Astrocyte (in vitro differentiated cells and primary cell): Measurements from ENCODE around the gene GPLD1. TPM values are rescaled to one million over a fixed set of nuclear protein-coding genes. Genes with fewer than 3 reads are reported as not detected.

Experiments
- DNase-seq: peaks from one replicate; pipeline ENCODE4 v3.0.0-alpha.2; 2010; ENCODE audit warnings: low read depth
- FAIRE-seq: peaks from 2 replicates; lab custom pipeline; 2011; peaks lifted over from hg19 to GRCh38; lab: Jason Lieb, UNC
- H2AFZ ChIP-seq: 2 replicates; pipeline ENCODE4 v1.6.0; 2012; ENCODE audit warnings: low read depth, low read length, inconsistent platforms
- H3K27ac ChIP-seq: 2 replicates; pipeline ENCODE4 v1.5.1; 2011; ENCODE audit warnings: low read depth, low read length, inconsistent platforms
- H3K27me3 ChIP-seq: 2 replicates; pipeline ENCODE4 v1.6.0; 2011; ENCODE audit warnings: low read length, inconsistent platforms; ENCODE audit not compliant: insufficient read depth
- H3K36me3 ChIP-seq: 2 replicates; pipeline ENCODE4 v1.5.1; 2011; ENCODE audit warnings: low read length, inconsistent platforms; ENCODE audit not compliant: insufficient read depth
- H3K4me1 ChIP-seq: 2 replicates; pipeline ENCODE4 v1.5.1; 2011; ENCODE audit warnings: low read length, inconsistent platforms; ENCODE audit not compliant: insufficient read depth
- H3K4me2 ChIP-seq: 2 replicates; pipeline ENCODE4 v1.6.0; 2012; ENCODE audit warnings: low read length, inconsistent platforms
- H3K4me3 ChIP-seq: 2 replicates; pipeline ENCODE4 v1.5.1; 2011; ENCODE audit warnings: low read depth, mild to moderate bottlenecking, low read length, inconsistent platforms; ENCODE audit not compliant: insufficient read depth
- H3K79me2 ChIP-seq: 2 replicates; pipeline ENCODE4 v1.6.0; 2012; ENCODE audit warnings: mild to moderate bottlenecking, low read length, inconsistent platforms; ENCODE audit not compliant: insufficient read depth
- H3K9ac ChIP-seq: 2 replicates; pipeline ENCODE4 v1.6.0; 2012; ENCODE audit warnings: mild to moderate bottlenecking, low read length, inconsistent platforms
- H3K9me3 ChIP-seq: 2 replicates; pipeline ENCODE4 v1.5.1; 2012; ENCODE audit warnings: low read depth, mild to moderate bottlenecking, low read length, inconsistent platforms; ENCODE audit not compliant: insufficient read depth
- H4K20me1 ChIP-seq: 2 replicates; pipeline ENCODE4 v1.6.0; 2012; ENCODE audit warnings: low read length, inconsistent platforms; ENCODE audit not compliant: insufficient read depth
- H3K27ac Mint-ChIP-seq: one replicate; pipeline ENCODE4 v1.8.0; 2021; ENCODE audit warnings: mild to moderate bottlenecking, mixed read lengths; ENCODE audit not compliant: unreplicated experiment
- H3K27me3 Mint-ChIP-seq: one replicate; pipeline ENCODE4 v1.8.0; 2021; ENCODE audit warnings: low read depth, mixed read lengths; ENCODE audit not compliant: unreplicated experiment
- H3K36me3 Mint-ChIP-seq: one replicate; pipeline ENCODE4 v1.8.0; 2021; ENCODE audit warnings: low read depth, mixed read lengths; ENCODE audit not compliant: unreplicated experiment
- H3K4me1 Mint-ChIP-seq: one replicate; pipeline ENCODE4 v1.8.0; 2021; ENCODE audit warnings: low read depth, mixed read lengths; ENCODE audit not compliant: unreplicated experiment
- H3K4me3 Mint-ChIP-seq: one replicate; pipeline ENCODE4 v1.8.0; 2021; ENCODE audit warnings: mild to moderate bottlenecking, moderate library complexity, mixed read lengths; ENCODE audit not compliant: unreplicated experiment
- H3K9me3 Mint-ChIP-seq: one replicate; pipeline ENCODE4 v1.8.0; 2021; ENCODE audit warnings: mild to moderate bottlenecking, mixed read lengths; ENCODE audit not compliant: unreplicated experiment
- EZH2 ChIP-seq: IDR thresholded peaks from 2 replicates; pipeline ENCODE4 v1.6.1; 2012; ENCODE audit warnings: mild to moderate bottlenecking, low read length, inconsistent platforms; ENCODE audit not compliant: insufficient read depth
- total RNA-seq: library from RNA; stranded (reverse); gene quantifications from 2 replicates; pipeline ENCODE4 v1.2.1, GENCODE V29; 2021
- TF ChIP-seq, protein P1 (sequence below): IDR thresholded peaks from 2 replicates; pipeline ENCODE4 v1.5.1; 2011; ENCODE audit warnings: low read depth, mild to moderate bottlenecking, inconsistent platforms, low read length, moderate library complexity; ENCODE audit not compliant: insufficient read depth

The GPLD1 gene
- total RNA-seq, 1 donor from 2014 or later: 0.75 TPM

DNA sequence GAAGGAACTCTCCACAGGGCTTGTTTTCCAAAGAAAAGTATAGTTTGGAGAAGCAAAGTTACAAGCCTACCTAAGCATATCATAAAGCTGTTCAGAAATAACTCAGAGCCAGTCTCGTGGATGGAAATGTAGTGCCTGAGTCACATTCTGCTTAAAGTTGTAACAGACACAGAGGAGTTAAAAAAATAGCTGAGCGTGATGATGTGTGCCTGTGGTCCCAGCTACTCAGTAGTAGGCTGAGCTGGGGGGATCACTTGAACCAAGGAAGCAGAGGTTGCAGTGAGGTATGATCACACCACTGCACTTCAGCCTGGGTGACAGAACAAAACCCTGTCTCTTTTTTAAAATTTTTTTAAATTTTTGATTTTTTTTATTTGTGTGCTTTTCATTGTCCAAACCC lies 12.0 kb upstream of the GPLD1 start:
- Histone ChIP-seq H3K27ac (no peak overlapping the region), H3K4me1 (no peaks in the 10 kb centered on the region), H3K79me2 (no peaks in the 10 kb centered on the region), H4K20me1 (no peaks in the 10 kb centered on the region), H2AFZ (no peak overlapping the region), H3K27me3 (no peaks in the 10 kb centered on the region), H3K9ac (no peak overlapping the region), H3K9me3 (no peaks in the 10 kb centered on the region), H3K36me3 (no peaks in the 10 kb centered on the region), H3K4me3 (no peak overlapping the region), H3K4me2 (no peak overlapping the region)
- DNase-seq (no peak), FAIRE-seq (no peak)
- Mint-ChIP-seq H3K4me3 (no peak overlapping the region), H3K36me3 (peaks cover 2% of the 10 kb centered on the region), H3K4me1 (peaks cover 5% of the 10 kb centered on the region), H3K9me3 (peaks cover 4% of the 10 kb centered on the region), H3K27ac (no peak overlapping the region), H3K27me3 (no peaks in the 10 kb centered on the region)
- TF ChIP-seq, protein P1, sequence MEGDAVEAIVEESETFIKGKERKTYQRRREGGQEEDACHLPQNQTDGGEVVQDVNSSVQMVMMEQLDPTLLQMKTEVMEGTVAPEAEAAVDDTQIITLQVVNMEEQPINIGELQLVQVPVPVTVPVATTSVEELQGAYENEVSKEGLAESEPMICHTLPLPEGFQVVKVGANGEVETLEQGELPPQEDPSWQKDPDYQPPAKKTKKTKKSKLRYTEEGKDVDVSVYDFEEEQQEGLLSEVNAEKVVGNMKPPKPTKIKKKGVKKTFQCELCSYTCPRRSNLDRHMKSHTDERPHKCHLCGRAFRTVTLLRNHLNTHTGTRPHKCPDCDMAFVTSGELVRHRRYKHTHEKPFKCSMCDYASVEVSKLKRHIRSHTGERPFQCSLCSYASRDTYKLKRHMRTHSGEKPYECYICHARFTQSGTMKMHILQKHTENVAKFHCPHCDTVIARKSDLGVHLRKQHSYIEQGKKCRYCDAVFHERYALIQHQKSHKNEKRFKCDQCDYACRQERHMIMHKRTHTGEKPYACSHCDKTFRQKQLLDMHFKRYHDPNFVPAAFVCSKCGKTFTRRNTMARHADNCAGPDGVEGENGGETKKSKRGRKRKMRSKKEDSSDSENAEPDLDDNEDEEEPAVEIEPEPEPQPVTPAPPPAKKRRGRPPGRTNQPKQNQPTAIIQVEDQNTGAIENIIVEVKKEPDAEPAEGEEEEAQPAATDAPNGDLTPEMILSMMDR: no peak
- no peak for TF ChIP-seq EZH2

DNA sequence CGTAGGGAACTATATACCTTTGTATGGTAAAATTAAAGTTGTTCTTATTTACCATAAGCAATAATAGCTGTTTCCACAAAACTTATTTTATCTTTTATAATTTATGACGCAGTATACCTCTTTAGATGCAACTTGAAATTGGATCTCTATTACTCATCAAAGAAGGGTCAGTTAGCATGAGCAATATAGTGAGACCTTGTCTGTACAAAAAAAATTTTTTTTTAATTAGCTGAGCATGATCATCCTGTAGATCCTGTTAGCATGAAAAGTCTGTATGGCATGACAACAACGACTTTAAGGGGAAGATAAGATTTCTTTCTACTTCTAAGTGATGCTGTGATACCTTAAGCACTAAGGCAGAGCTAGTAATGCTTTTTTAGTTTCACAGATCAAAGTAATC lies 11.3 kb upstream of the GPLD1 start:
- Histone ChIP-seq H3K4me2 (no peak overlapping the region), H3K27ac (no peak overlapping the region), H3K27me3 (no peaks in the 10 kb centered on the region), H3K9me3 (no peaks in the 10 kb centered on the region), H3K4me1 (peaks cover under 1% of the 10 kb centered on the region), H4K20me1 (no peaks in the 10 kb centered on the region), H2AFZ (no peak overlapping the region), H3K79me2 (no peaks in the 10 kb centered on the region), H3K4me3 (no peak overlapping the region), H3K9ac (no peak overlapping the region), H3K36me3 (no peaks in the 10 kb centered on the region)
- peaks cover 2% of the 10 kb centered on the region for H3K36me3 Mint-ChIP-seq
- H3K4me1 Mint-ChIP-seq: peaks cover 5% of the 10 kb centered on the region
- H3K4me3 Mint-ChIP-seq: no peak overlapping the region
- no peak overlapping the region for H3K27ac Mint-ChIP-seq
- FAIRE-seq (no peak), DNase-seq (no peak)
- TF ChIP-seq EZH2: no peak
- TF ChIP-seq, protein P1: no peak
- H3K27me3 Mint-ChIP-seq: no peaks in the 10 kb centered on the region
- H3K9me3 Mint-ChIP-seq: peaks cover 4% of the 10 kb centered on the region

GRCh38 chr6:24497254-24497970 lies 8.0 kb upstream of the GPLD1 start:
- Histone ChIP-seq H4K20me1 (no peaks in the 10 kb centered on the region), H3K4me1 (peaks cover 9% of the 10 kb centered on the region), H3K4me3 (no peak overlapping the region), H2AFZ (no peak overlapping the region), H3K9ac (no peak overlapping the region), H3K79me2 (no peaks in the 10 kb centered on the region), H3K36me3 (no peaks in the 10 kb centered on the region), H3K27me3 (no peaks in the 10 kb centered on the region), H3K9me3 (no peaks in the 10 kb centered on the region), H3K4me2 (no peak overlapping the region), H3K27ac (no peak overlapping the region)
- peaks cover 5% of the 10 kb centered on the region for H3K4me1 Mint-ChIP-seq
- DNase-seq (no peak), FAIRE-seq (no peak)
- H3K27me3 Mint-ChIP-seq: peaks cover 2% of the 10 kb centered on the region
- H3K9me3 Mint-ChIP-seq: peaks cover 4% of the 10 kb centered on the region
- H3K4me3 Mint-ChIP-seq: no peak overlapping the region
- H3K36me3 Mint-ChIP-seq: peaks cover 2% of the 10 kb centered on the region
- H3K27ac Mint-ChIP-seq: no peak overlapping the region
- TF ChIP-seq, protein P1: no peak
- TF ChIP-seq EZH2: no peak
